ENCODE results near the gene AFAP1L1. TPM values are rescaled to one million over a fixed set of nuclear protein-coding genes. Genes with fewer than 3 reads are reported as not detected.

Gene AFAP1L1
- total RNA-seq, 4 donors from 2014 or later, result 10.3 to 20.6 (median 14.0) TPM

GRCh38 chr5:149298163-149298562, 26.5 kb downstream of the AFAP1L1 start:
- Histone ChIP-seq H3K27me3 (no peaks in the 10 kb centered on the region), H3K4me3 (no peak overlapping the region), H3K9me3 (no peaks in the 10 kb centered on the region), H3K36me3 (peaks cover 0 to 33% of the 10 kb centered on the region in 2 donors), H3K4me1 (peaks cover 0 to 10% (median 0%) of the 10 kb centered on the region in 3 donors), H3K27ac (peak overlapping the region in 1 of 4 donors; percentile 0)
- 63 to 65% methylated on average over 1 of the region's 1 CpG for WGBS, 2 donors (ENCODE audit: low coverage in 1 of 2)
- TF ChIP-seq POLR2AphosphoS5 (IDR thresholded peaks at IDR 0.05), result no peak
- no peak for TF ChIP-seq EP300 (IDR thresholded peaks at IDR 0.05)
- TF ChIP-seq POLR2A (IDR thresholded peaks at IDR 0.05), result no peak
- no peak for TF ChIP-seq CTCF (IDR thresholded peaks at IDR 0.05)
- ATAC-seq, result no peak

- ATAC-seq, result peak; percentile 69
- Histone ChIP-seq H3K27ac (peak overlapping the region in 3 of 4 donors; percentile 44 to 61 (median 51)), H3K36me3 (peaks cover 0 to 33% of the 10 kb centered on the region in 2 donors), H3K9me3 (no peaks in the 10 kb centered on the region), H3K4me1 (peaks cover 0 to 10% (median 0%) of the 10 kb centered on the region in 3 donors), H3K4me3 (no peak overlapping the region), H3K27me3 (no peaks in the 10 kb centered on the region)
- TF ChIP-seq POLR2AphosphoS5 (IDR thresholded peaks at IDR 0.05) (peak; percentile 28), CTCF (IDR thresholded peaks at IDR 0.05) (no peak)
- 67 to 93% methylated on average over 2 to 5 of the region's 11 CpGs for WGBS, 2 donors (ENCODE audit: low coverage in 1 of 2)
Measured at GRCh38 chr5:149298842-149299404, 27.3 kb downstream of the AFAP1L1 start.

DNA sequence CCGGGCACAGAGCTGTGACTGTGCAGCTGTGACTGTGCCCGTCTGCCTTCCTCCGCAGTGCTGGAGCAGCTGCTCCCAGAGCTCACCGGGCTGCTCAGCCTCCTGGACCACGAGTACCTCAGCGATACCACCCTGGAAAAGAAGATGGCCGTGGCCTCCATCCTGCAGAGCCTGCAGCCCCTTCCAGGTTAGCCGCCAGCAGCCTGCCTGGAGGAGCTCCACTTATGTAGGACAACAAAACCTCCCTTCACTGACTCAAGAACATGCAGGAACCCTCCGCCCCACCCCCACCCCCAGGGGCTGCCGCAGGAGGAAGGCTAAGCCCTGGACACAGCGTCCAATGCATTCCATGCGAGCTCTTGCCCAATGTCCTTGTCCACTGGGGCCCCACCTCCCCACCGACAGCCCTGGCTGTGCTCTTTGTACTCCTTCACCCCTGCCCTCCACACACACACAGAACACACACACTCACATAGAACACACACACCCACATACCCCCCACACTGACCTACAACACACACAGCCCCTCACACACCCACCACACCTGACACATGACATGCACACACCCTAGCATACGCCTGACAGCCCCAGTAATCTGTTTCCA, 27.9 kb downstream of the AFAP1L1 start:
- no peak overlapping the region for H3K4me3 ChIP-seq
- H3K9me3 ChIP-seq, result no peaks in the 10 kb centered on the region
- WGBS, 2 donors (ENCODE audit: low coverage in 1 of 2), result 76 to 91% methylated on average over 1 to 5 of the region's 14 CpGs
- H3K27ac ChIP-seq, result peak overlapping the region in 3 of 4 donors; percentile 44 to 61 (median 51)
- H3K4me1 ChIP-seq, result peaks cover 0 to 10% (median 0%) of the 10 kb centered on the region in 3 donors
- ATAC-seq, result peak; percentile 39
- H3K36me3 ChIP-seq, result peaks cover 0 to 33% of the 10 kb centered on the region in 2 donors
- H3K27me3 ChIP-seq, result no peaks in the 10 kb centered on the region
- no peak for TF ChIP-seq POLR2A (IDR thresholded peaks at IDR 0.05)
- TF ChIP-seq EP300 (IDR thresholded peaks at IDR 0.05), result no peak
- no peak for TF ChIP-seq CTCF (IDR thresholded peaks at IDR 0.05)
- TF ChIP-seq POLR2AphosphoS5 (IDR thresholded peaks at IDR 0.05), result no peak

- no peak for TF ChIP-seq CTCF (IDR thresholded peaks at IDR 0.05)
- no peak for TF ChIP-seq POLR2AphosphoS5 (IDR thresholded peaks at IDR 0.05)
- TF ChIP-seq POLR2A (IDR thresholded peaks at IDR 0.05), result no peak
- no peak for TF ChIP-seq EP300 (IDR thresholded peaks at IDR 0.05)
- ATAC-seq, result no peak
- peaks cover 0 to 33% of the 10 kb centered on the region in 2 donors for H3K36me3 ChIP-seq
- H3K4me1 ChIP-seq, result peaks cover 0 to 10% (median 0%) of the 10 kb centered on the region in 3 donors
- no peak overlapping the region for H3K4me3 ChIP-seq
- H3K27ac ChIP-seq, result no peak overlapping the region
- no peaks in the 10 kb centered on the region for H3K9me3 ChIP-seq
- WGBS, 2 donors (ENCODE audit: low coverage in 1 of 2), result 100% methylated on average over 1 to 2 of the region's 6 CpGs
- no peaks in the 10 kb centered on the region for H3K27me3 ChIP-seq
Measured at GRCh38 chr5:149300441-149300840, 28.8 kb downstream of the AFAP1L1 start.
